ENCODE measurements around the gene RGS7.

Gene RGS7

GRCh38 chr1:240941701-240942370 lies 415.2 kb downstream of the RGS7 start:
- DNase-seq (no peak), ATAC-seq (replicated peaks) (no peak)
- Mint-ChIP-seq H3K9me3 (peaks cover 6 to 8% of the 10 kb centered on the region in 2 donors), H3K4me3 (no peak overlapping the region), H3K4me1 (ENCODE audit: low read depth in 2 of 2) (no peaks in the 10 kb centered on the region), H3K27me3 (no peaks in the 10 kb centered on the region), H3K36me3 (ENCODE audit: insufficient read depth) (no peaks in the 10 kb centered on the region), H3K27ac (no peak overlapping the region)

GRCh38 chr1:240936911-240937668 lies 419.9 kb downstream of the RGS7 start:
- Mint-ChIP-seq H3K27me3 (no peaks in the 10 kb centered on the region), H3K36me3 (ENCODE audit: insufficient read depth) (no peaks in the 10 kb centered on the region), H3K4me1 (ENCODE audit: low read depth in 2 of 2) (no peaks in the 10 kb centered on the region), H3K4me3 (no peak overlapping the region), H3K27ac (no peak overlapping the region), H3K9me3 (peaks cover 6 to 13% of the 10 kb centered on the region in 2 donors)
- ATAC-seq (replicated peaks) (no peak), DNase-seq (no peak)

GRCh38 chr1:240935920-240936319 lies 421.1 kb downstream of the RGS7 start:
- Mint-ChIP-seq H3K36me3 (ENCODE audit: insufficient read depth) (no peaks in the 10 kb centered on the region), H3K27me3 (no peaks in the 10 kb centered on the region), H3K9me3 (peaks cover 5 to 13% of the 10 kb centered on the region in 2 donors), H3K27ac (no peak overlapping the region), H3K4me1 (ENCODE audit: low read depth in 2 of 2) (no peaks in the 10 kb centered on the region), H3K4me3 (no peak overlapping the region)
- DNase-seq (no peak), ATAC-seq (replicated peaks) (no peak)

GRCh38 chr1:240931031-240931430 lies 426.0 kb downstream of the RGS7 start:
- Mint-ChIP-seq H3K27me3 (no peaks in the 10 kb centered on the region), H3K27ac (no peak overlapping the region), H3K36me3 (ENCODE audit: insufficient read depth) (no peaks in the 10 kb centered on the region), H3K9me3 (peaks cover 0 to 10% of the 10 kb centered on the region in 2 donors), H3K4me1 (ENCODE audit: low read depth in 2 of 2) (no peaks in the 10 kb centered on the region), H3K4me3 (no peak overlapping the region)
- DNase-seq (no peak), ATAC-seq (replicated peaks) (no peak)

- Mint-ChIP-seq H3K4me3 (no peak overlapping the region), H3K9me3 (peaks cover 0 to 10% of the 10 kb centered on the region in 2 donors), H3K27me3 (no peaks in the 10 kb centered on the region), H3K27ac (no peak overlapping the region), H3K36me3 (ENCODE audit: insufficient read depth) (no peaks in the 10 kb centered on the region), H3K4me1 (ENCODE audit: low read depth in 2 of 2) (no peaks in the 10 kb centered on the region)
- no peak for ATAC-seq (replicated peaks)
- no peak for DNase-seq
These were observed 428.7 kb downstream of the RGS7 start for GRCh38 chr1:240928265-240928664.

- no peak overlapping the region for H3K4me3 Mint-ChIP-seq
- DNase-seq (no peak), ATAC-seq (replicated peaks) (no peak)
- peaks cover 0 to 12% of the 10 kb centered on the region in 2 donors for H3K9me3 Mint-ChIP-seq
- H3K4me1 Mint-ChIP-seq (ENCODE audit: low read depth in 2 of 2) = no peaks in the 10 kb centered on the region
- no peaks in the 10 kb centered on the region for H3K36me3 Mint-ChIP-seq (ENCODE audit: insufficient read depth)
- H3K27ac Mint-ChIP-seq = no peak overlapping the region
- H3K27me3 Mint-ChIP-seq = no peaks in the 10 kb centered on the region
These were observed 429.2 kb downstream of the RGS7 start for GRCh38 chr1:240927821-240928220.

GRCh38 chr1:240925273-240925672 lies 431.7 kb downstream of the RGS7 start:
- Mint-ChIP-seq H3K4me3 (no peak overlapping the region), H3K36me3 (ENCODE audit: insufficient read depth) (no peaks in the 10 kb centered on the region), H3K27me3 (no peaks in the 10 kb centered on the region), H3K4me1 (ENCODE audit: low read depth in 2 of 2) (no peaks in the 10 kb centered on the region), H3K9me3 (peaks cover 3 to 14% of the 10 kb centered on the region in 2 donors), H3K27ac (no peak overlapping the region)
- ATAC-seq (replicated peaks) = no peak
- no peak for DNase-seq

GRCh38 chr1:240917976-240918375 lies 439.0 kb downstream of the RGS7 start:
- DNase-seq = no peak
- Mint-ChIP-seq H3K27ac (no peak overlapping the region), H3K4me3 (no peak overlapping the region), H3K27me3 (no peaks in the 10 kb centered on the region), H3K4me1 (ENCODE audit: low read depth in 2 of 2) (no peaks in the 10 kb centered on the region), H3K36me3 (ENCODE audit: insufficient read depth) (no peaks in the 10 kb centered on the region), H3K9me3 (peaks cover 7 to 16% of the 10 kb centered on the region in 2 donors)
- no peak for ATAC-seq (replicated peaks)

GRCh38 chr1:240914506-240914905 lies 442.5 kb downstream of the RGS7 start:
- Mint-ChIP-seq H3K4me3 (no peak overlapping the region), H3K36me3 (ENCODE audit: insufficient read depth) (no peaks in the 10 kb centered on the region), H3K4me1 (ENCODE audit: low read depth in 2 of 2) (no peaks in the 10 kb centered on the region), H3K27ac (no peak overlapping the region), H3K9me3 (peaks cover 5 to 10% of the 10 kb centered on the region in 2 donors), H3K27me3 (no peaks in the 10 kb centered on the region)
- no peak for DNase-seq
- ATAC-seq (replicated peaks) = no peak

- ATAC-seq (replicated peaks) (no peak), DNase-seq (no peak)
- no peaks in the 10 kb centered on the region for H3K27me3 Mint-ChIP-seq
- H3K9me3 Mint-ChIP-seq = peaks cover 0 to 10% of the 10 kb centered on the region in 2 donors
- no peak overlapping the region for H3K27ac Mint-ChIP-seq
- no peaks in the 10 kb centered on the region for H3K4me1 Mint-ChIP-seq (ENCODE audit: low read depth in 2 of 2)
- no peaks in the 10 kb centered on the region for H3K36me3 Mint-ChIP-seq (ENCODE audit: insufficient read depth)
- no peak overlapping the region for H3K4me3 Mint-ChIP-seq
These were observed 444.2 kb downstream of the RGS7 start for GRCh38 chr1:240912821-240913220.

- H3K9me3 Mint-ChIP-seq = peaks cover 0 to 10% of the 10 kb centered on the region in 2 donors
- ATAC-seq (replicated peaks) = no peak
- H3K27ac Mint-ChIP-seq = no peak overlapping the region
- H3K4me1 Mint-ChIP-seq (ENCODE audit: low read depth in 2 of 2) = no peaks in the 10 kb centered on the region
- no peaks in the 10 kb centered on the region for H3K36me3 Mint-ChIP-seq (ENCODE audit: insufficient read depth)
- no peaks in the 10 kb centered on the region for H3K27me3 Mint-ChIP-seq
- no peak overlapping the region for H3K4me3 Mint-ChIP-seq
- no peak for DNase-seq
These were observed 447.1 kb downstream of the RGS7 start for GRCh38 chr1:240909701-240910457.

GRCh38 chr1:240906477-240906876 lies 450.5 kb downstream of the RGS7 start:
- no peaks in the 10 kb centered on the region for H3K4me1 Mint-ChIP-seq (ENCODE audit: low read depth in 2 of 2)
- H3K27me3 Mint-ChIP-seq = no peaks in the 10 kb centered on the region
- no peak for DNase-seq
- H3K9me3 Mint-ChIP-seq = peaks cover 6 to 14% of the 10 kb centered on the region in 2 donors
- no peak overlapping the region for H3K27ac Mint-ChIP-seq
- no peak for ATAC-seq (replicated peaks)
- no peak overlapping the region for H3K4me3 Mint-ChIP-seq
- no peaks in the 10 kb centered on the region for H3K36me3 Mint-ChIP-seq (ENCODE audit: insufficient read depth)

- H3K9me3 Mint-ChIP-seq = peaks cover 8 to 10% of the 10 kb centered on the region in 2 donors
- no peaks in the 10 kb centered on the region for H3K4me1 Mint-ChIP-seq (ENCODE audit: low read depth in 2 of 2)
- H3K27me3 Mint-ChIP-seq = no peaks in the 10 kb centered on the region
- ATAC-seq (replicated peaks) (no peak), DNase-seq (no peak)
- H3K36me3 Mint-ChIP-seq (ENCODE audit: insufficient read depth) = no peaks in the 10 kb centered on the region
- H3K27ac Mint-ChIP-seq = no peak overlapping the region
- H3K4me3 Mint-ChIP-seq = no peak overlapping the region
These were observed 451.7 kb downstream of the RGS7 start for GRCh38 chr1:240905225-240905765.

Data from effector memory CD8-positive, alpha-beta T cell (primary cell).